Mammary epithelial cell (primary cell): ENCODE results near the gene PXMP2.

Source experiments
- CTCF ChIP-seq, 2 donors: IDR thresholded peaks in 1 of 2; conservative IDR thresholded peaks in 1 of 2; 2 replicates each; pipeline ENCODE4 v1.5.1; 2011 to 2012; ENCODE audit warnings: inconsistent platforms in 2 of 2, low read length in 2 of 2, mild to moderate bottlenecking in 2 of 2, control low read depth in 1 of 2, low read depth in 1 of 2; ENCODE audit not compliant: insufficient read depth in 1 of 2; ENCODE audit errors: extremely low read depth in 1 of 2
- EZH2 ChIP-seq: IDR thresholded peaks from 2 replicates; pipeline ENCODE4 v1.6.1; 2012; ENCODE audit warnings: low read length, inconsistent platforms, borderline replicate concordance

GRCh38 chr12:132719141-132719953 lies 32.0 kb downstream of the PXMP2 start:
- TF ChIP-seq CTCF (conservative IDR thresholded peaks at IDR 0.05 in 1 of 2, IDR thresholded peaks at IDR 0.05 in 1 of 2; ENCODE audit: extremely low read depth in 1 of 2, insufficient read depth in 1 of 2, low read depth in 1 of 2, low read length in 2 of 2) (no peak), EZH2 (no peak)
